Muscle layer of colon (tissue), 2 donors: ENCODE data around the gene CD2AP.

ENCODE experiments used
- H3K27ac ChIP-seq: one replicate; pipeline ENCODE4 v1.7.0; 2013; ENCODE audit warnings: low read depth, mild to moderate bottlenecking, low read length, moderate library complexity
- H3K27me3 ChIP-seq, 2 donors: one replicate each; pipeline ENCODE4 v1.7.0; 2013; ENCODE audit warnings: low read length in 2 of 2, mild to moderate bottlenecking in 2 of 2; ENCODE audit not compliant: insufficient read depth in 2 of 2, control insufficient read depth in 1 of 2
- H3K36me3 ChIP-seq: one replicate; pipeline ENCODE4 v1.7.0; 2013; ENCODE audit warnings: mild to moderate bottlenecking, low read length; ENCODE audit not compliant: insufficient read depth
- H3K4me1 ChIP-seq: one replicate; pipeline ENCODE4 v1.7.0; 2013; ENCODE audit warnings: mild to moderate bottlenecking, low read length; ENCODE audit not compliant: insufficient read depth
- H3K4me3 ChIP-seq, 2 donors: one replicate each; pipeline ENCODE4 v1.7.0; 2013; ENCODE audit warnings: low read length in 2 of 2, low read depth in 1 of 2, mild to moderate bottlenecking in 1 of 2, moderate library complexity in 1 of 2
- H3K9ac ChIP-seq: one replicate; pipeline ENCODE4 v1.7.0; 2013; ENCODE audit warnings: low read length
- H3K9me3 ChIP-seq: one replicate; pipeline ENCODE4 v1.7.0; 2013; ENCODE audit warnings: mild to moderate bottlenecking, low read length
- donor health status: abdominal sarcoma.
- donor health status: Adenocarcinoma of cecum.

CD2AP gene

GRCh38 chr6:47581591-47581990 is 104.0 kb downstream of the CD2AP start:
- no peaks in the 10 kb centered on the region for H3K4me1 ChIP-seq
- no peaks in the 10 kb centered on the region for H3K9me3 ChIP-seq
- H3K36me3 ChIP-seq = no peaks in the 10 kb centered on the region

DNA sequence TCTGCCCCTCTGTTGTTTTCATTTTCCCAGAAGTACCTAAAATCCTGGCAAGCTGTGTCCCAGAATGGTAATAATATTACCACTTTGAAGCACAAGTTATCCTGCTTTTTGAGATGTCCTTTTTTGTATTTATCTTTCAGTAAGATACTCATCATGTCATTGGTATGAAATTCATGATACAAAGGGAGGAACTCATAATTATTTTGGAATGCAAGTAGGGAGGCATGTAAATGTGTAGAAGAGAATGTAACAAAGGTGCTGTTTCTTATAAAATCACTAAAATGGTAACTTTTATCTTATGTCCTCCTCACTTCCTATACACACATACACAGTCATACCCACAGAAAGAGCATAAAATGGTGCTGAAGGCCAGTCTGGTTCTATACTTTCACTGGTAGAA is 109.9 kb downstream of the CD2AP start:
- Histone ChIP-seq H3K27me3 (no peaks in the 10 kb centered on the region), H3K4me3 (no peak overlapping the region), H3K36me3 (no peaks in the 10 kb centered on the region), H3K9me3 (no peaks in the 10 kb centered on the region), H3K9ac (no peak overlapping the region), H3K4me1 (no peaks in the 10 kb centered on the region), H3K27ac (no peak overlapping the region)

More at GRCh38 chr6:47581591-47581990, 104.0 kb downstream of the CD2AP start:
- Histone ChIP-seq H3K27me3 (no peaks in the 10 kb centered on the region), H3K9ac (no peak overlapping the region), H3K27ac (no peak overlapping the region), H3K4me3 (no peak overlapping the region)

DNA sequence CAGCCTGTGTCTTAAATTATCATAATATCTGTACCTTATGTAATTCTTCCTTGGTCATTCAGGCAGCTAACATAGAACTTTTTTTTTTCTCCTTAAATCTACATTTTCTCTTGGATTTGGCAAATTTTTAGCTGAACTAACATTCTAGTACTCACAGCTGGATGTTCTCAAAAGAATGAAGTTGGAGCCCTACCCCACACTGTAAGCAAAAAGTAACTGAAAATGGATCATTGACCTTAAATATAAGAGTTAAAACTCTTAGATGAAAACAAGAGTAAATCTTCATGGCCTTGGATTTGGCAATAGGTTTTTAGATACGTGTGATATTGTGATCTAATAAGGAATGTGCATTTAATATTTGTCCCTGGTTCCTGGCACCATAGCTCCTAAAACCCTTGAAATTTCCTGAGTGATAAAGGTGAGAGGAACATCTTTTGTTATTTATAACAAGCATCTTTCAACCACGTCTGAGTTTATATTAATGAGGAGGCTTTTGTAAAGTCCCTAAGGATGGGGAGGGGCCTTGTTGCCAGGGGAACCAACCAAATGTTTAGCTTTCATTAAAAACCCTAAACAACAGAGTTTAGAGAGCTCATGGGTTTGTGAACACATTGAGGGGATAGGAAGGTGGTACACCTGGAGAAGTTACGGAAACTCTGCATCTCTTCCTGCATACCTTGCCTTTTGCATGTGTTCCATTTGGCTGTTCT is 114.7 kb downstream of the CD2AP start:
- no peak overlapping the region for H3K4me3 ChIP-seq
- H3K9ac ChIP-seq = no peak overlapping the region
- peaks cover 10% of the 10 kb centered on the region for H3K36me3 ChIP-seq
- H3K27me3 ChIP-seq = no peaks in the 10 kb centered on the region
- no peaks in the 10 kb centered on the region for H3K9me3 ChIP-seq
- H3K4me1 ChIP-seq = no peaks in the 10 kb centered on the region
- H3K27ac ChIP-seq = no peak overlapping the region

DNA sequence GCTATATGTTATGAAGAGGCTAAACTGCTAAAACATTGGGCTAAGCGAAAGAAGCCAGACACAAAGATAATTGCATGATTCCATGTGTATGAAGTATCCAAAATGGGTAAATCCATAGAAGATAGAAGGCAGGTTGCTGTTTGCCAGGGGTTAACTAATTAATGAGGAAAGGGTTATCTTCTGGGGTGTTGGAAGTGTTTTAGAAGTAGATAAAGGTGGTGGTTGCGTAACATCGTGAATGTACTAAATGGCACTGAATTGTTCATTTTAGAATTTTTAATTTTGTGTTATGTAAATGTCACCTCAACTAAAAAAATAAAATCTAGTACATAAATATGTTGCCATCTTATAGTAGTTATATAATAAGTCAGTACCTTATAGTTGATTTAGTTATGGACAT is 116.4 kb downstream of the CD2AP start:
- Histone ChIP-seq H3K36me3 (peaks cover 17% of the 10 kb centered on the region), H3K4me1 (no peaks in the 10 kb centered on the region), H3K4me3 (no peak overlapping the region), H3K27me3 (no peaks in the 10 kb centered on the region), H3K9me3 (no peaks in the 10 kb centered on the region), H3K9ac (no peak overlapping the region), H3K27ac (no peak overlapping the region)

DNA sequence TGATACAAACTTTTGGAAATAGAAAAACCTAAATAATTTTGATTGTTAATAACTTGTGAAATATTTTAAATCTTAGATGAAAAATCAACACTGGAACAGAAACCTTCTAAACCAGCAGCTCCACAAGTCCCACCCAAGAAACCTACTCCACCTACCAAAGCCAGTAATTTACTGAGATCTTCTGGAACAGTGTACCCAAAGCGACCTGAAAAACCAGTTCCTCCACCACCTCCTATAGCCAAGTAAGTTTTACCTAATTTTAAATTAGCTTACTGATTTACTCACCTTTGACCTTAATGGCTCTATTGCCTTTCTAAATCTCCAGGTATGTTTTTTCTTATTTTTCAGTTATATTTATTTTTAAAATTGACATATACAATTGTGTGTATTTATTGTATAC is 118.2 kb downstream of the CD2AP start:
- H3K9me3 ChIP-seq = no peaks in the 10 kb centered on the region
- H3K4me3 ChIP-seq = no peak overlapping the region
- H3K4me1 ChIP-seq = no peaks in the 10 kb centered on the region
- H3K27ac ChIP-seq = no peak overlapping the region
- H3K9ac ChIP-seq = no peak overlapping the region
- H3K27me3 ChIP-seq = no peaks in the 10 kb centered on the region
- H3K36me3 ChIP-seq = peaks cover 17% of the 10 kb centered on the region

DNA sequence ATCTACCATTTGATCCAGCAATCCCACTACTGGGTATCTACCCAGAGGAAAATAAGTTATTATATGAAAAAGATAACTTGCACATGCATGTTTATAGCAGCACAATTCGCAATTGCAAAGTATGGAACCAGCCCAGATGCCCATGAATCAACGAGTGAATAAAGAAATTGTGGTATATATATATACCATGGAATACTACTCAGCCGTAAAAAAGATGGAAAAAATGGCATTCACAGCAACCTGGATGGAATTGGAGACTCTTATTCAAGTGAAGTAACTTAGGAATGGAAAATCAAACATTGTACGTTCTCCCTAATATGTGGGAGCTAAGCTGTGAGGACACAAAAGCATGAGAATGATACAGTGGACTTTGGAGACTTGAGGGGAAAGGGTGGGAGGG is 120.8 kb downstream of the CD2AP start:
- Histone ChIP-seq H3K27ac (no peak overlapping the region), H3K4me3 (no peak overlapping the region), H3K9ac (no peak overlapping the region), H3K9me3 (no peaks in the 10 kb centered on the region), H3K4me1 (no peaks in the 10 kb centered on the region), H3K27me3 (no peaks in the 10 kb centered on the region), H3K36me3 (peaks cover 17% of the 10 kb centered on the region)

DNA sequence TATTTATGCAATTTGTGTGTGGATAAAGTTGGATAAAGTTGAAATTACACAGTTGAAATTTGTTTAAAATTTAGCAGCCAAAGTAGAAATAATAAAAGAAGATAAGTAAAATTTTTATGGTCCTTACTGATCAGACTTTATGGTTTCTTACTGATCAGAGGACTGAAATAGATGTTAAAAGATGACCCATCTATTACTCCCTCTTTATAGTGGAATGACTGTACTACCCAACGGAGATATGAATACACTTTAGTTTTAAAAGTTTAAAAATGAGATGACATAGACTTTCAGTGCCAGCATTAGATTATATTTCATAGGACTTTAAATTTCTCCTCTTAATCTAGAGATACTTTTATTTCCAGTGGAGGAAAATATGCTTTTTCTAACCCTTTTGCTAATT is 121.9 kb downstream of the CD2AP start:
- H3K4me1 ChIP-seq = no peaks in the 10 kb centered on the region
- no peak overlapping the region for H3K9ac ChIP-seq
- H3K4me3 ChIP-seq = no peak overlapping the region
- peaks cover 17% of the 10 kb centered on the region for H3K36me3 ChIP-seq
- no peaks in the 10 kb centered on the region for H3K9me3 ChIP-seq
- H3K27me3 ChIP-seq = no peaks in the 10 kb centered on the region
- no peak overlapping the region for H3K27ac ChIP-seq

GRCh38 chr6:47603227-47603626 is 125.6 kb downstream of the CD2AP start:
- H3K36me3 ChIP-seq = peaks cover 8% of the 10 kb centered on the region
- no peaks in the 10 kb centered on the region for H3K9me3 ChIP-seq
- H3K4me3 ChIP-seq = no peak overlapping the region
- no peak overlapping the region for H3K27ac ChIP-seq
- H3K27me3 ChIP-seq = no peaks in the 10 kb centered on the region
- H3K4me1 ChIP-seq = no peaks in the 10 kb centered on the region
- H3K9ac ChIP-seq = no peak overlapping the region

DNA sequence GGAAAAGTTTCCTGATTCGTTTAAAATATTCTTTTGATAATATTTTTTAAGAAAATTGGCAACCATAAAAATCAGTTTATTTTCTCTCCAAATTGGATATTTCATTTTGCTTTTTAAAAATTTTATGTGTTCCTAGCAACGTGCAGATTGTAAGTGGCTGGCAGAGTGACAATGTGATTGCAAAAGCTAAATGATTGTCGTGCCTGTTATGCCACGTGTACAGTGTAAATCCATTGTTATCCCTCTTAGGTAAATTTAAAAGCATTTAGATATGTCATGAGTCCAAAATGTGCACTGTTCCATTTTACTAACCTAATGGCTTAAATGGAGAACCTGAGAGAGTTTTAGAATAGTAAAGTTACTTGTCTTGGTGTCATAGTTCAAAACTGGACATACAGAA is 126.4 kb downstream of the CD2AP start:
- H3K9ac ChIP-seq = no peak overlapping the region
- H3K9me3 ChIP-seq = no peaks in the 10 kb centered on the region
- H3K27ac ChIP-seq = no peak overlapping the region
- no peak overlapping the region for H3K4me3 ChIP-seq
- H3K36me3 ChIP-seq = peaks cover 8% of the 10 kb centered on the region
- no peaks in the 10 kb centered on the region for H3K27me3 ChIP-seq
- no peaks in the 10 kb centered on the region for H3K4me1 ChIP-seq

GRCh38 chr6:47621838-47622449 is 144.4 kb downstream of the CD2AP start:
- H3K36me3 ChIP-seq = peaks cover 3% of the 10 kb centered on the region
- H3K4me1 ChIP-seq = no peaks in the 10 kb centered on the region
- H3K4me3 ChIP-seq = no peak overlapping the region
- H3K9ac ChIP-seq = no peak overlapping the region
- H3K27me3 ChIP-seq = no peaks in the 10 kb centered on the region
- H3K9me3 ChIP-seq = no peaks in the 10 kb centered on the region
- H3K27ac ChIP-seq = no peak overlapping the region

GRCh38 chr6:47626782-47627181 is 149.2 kb downstream of the CD2AP start:
- no peak overlapping the region for H3K9ac ChIP-seq
- no peaks in the 10 kb centered on the region for H3K36me3 ChIP-seq
- no peak overlapping the region for H3K27ac ChIP-seq
- no peaks in the 10 kb centered on the region for H3K4me1 ChIP-seq
- no peak overlapping the region for H3K4me3 ChIP-seq
- no peaks in the 10 kb centered on the region for H3K27me3 ChIP-seq
- H3K9me3 ChIP-seq = no peaks in the 10 kb centered on the region
